SK-N-SH treated with all-trans-retinoic acid at 6 μM for 48 hours (cell line): Measurements from ENCODE around the gene PEAR1.

Experiments
- ARNTL ChIP-seq: fragments of 450-650 bp; formaldehyde crosslinking; IDR thresholded peaks from 2 replicates; pipeline ENCODE4 v1.5.0; 2020; ENCODE audit warnings: low read depth, mild to moderate bottlenecking, moderate library complexity, borderline replicate concordance
- RARB ChIP-seq: fragments of 250-450 bp; sonication (Bioruptor Pico); IDR thresholded peaks from 2 replicates; pipeline ENCODE4 v1.8.0; 2021; ENCODE audit warnings: mild to moderate bottlenecking, moderate library complexity
- ZNF565 ChIP-seq: fragments of 450-650 bp; formaldehyde crosslinking; conservative IDR thresholded peaks from 2 replicates; pipeline ENCODE4 v1.5.0; 2020; ENCODE audit warnings: low read depth, mild to moderate bottlenecking, moderate library complexity
- TF ChIP-seq, protein P1 (sequence below): fragments of 250-450 bp; sonication (Bioruptor Pico); IDR thresholded peaks from 2 replicates; pipeline ENCODE4 v1.8.0; 2020; ENCODE audit warnings: mild to moderate bottlenecking, moderate library complexity, borderline replicate concordance

DNA sequence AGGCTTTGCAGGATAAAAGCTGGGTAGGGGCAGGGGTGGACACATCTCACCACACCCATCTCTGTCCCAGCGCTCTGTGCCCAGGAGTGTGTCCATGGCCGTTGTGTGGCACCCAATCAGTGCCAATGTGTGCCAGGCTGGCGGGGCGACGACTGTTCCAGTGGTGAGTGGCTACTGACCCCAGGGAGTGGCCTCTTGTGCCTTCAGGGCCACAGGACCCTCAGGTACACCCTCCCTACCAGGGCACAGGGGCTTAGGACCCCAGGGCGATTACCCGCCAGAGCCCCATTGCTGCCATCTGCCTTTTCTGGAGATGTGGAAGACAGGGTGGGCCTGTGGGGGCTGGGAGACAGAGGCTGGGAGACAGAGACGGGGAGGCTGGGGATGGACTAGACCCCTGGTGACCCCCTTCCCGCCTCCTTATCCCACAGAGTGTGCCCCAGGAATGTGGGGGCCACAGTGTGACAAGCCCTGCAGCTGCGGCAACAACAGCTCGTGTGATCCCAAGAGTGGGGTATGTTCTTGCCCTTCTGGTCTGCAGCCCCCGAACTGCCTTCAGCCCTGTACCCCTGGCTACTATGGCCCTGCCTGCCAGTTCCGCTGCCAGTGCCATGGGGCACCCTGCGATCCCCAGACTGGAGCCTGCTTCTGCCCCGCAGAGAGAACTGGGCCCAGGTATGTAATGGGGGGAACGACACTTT lies 12.8 kb downstream of the PEAR1 start:
- TF ChIP-seq ZNF565 (no peak), RARB (no peak), ARNTL (CRISPR knock-in tag) (no peak)
- TF ChIP-seq, protein P1, sequence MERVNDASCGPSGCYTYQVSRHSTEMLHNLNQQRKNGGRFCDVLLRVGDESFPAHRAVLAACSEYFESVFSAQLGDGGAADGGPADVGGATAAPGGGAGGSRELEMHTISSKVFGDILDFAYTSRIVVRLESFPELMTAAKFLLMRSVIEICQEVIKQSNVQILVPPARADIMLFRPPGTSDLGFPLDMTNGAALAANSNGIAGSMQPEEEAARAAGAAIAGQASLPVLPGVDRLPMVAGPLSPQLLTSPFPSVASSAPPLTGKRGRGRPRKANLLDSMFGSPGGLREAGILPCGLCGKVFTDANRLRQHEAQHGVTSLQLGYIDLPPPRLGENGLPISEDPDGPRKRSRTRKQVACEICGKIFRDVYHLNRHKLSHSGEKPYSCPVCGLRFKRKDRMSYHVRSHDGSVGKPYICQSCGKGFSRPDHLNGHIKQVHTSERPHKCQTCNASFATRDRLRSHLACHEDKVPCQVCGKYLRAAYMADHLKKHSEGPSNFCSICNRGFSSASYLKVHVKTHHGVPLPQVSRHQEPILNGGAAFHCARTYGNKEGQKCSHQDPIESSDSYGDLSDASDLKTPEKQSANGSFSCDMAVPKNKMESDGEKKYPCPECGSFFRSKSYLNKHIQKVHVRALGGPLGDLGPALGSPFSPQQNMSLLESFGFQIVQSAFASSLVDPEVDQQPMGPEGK (CRISPR knock-in tag) = no peak
